GM12872 (cell line): ENCODE measurements around the gene IKZF5.

Source experiments
- TF ChIP-seq, protein P1 (sequence below): IDR thresholded peaks from 3 replicates; pipeline ENCODE4 v1.5.1; 2011; ENCODE audit warnings: low read depth, mild to moderate bottlenecking, low read length, moderate library complexity; ENCODE audit not compliant: insufficient read depth

The IKZF5 gene

DNA sequence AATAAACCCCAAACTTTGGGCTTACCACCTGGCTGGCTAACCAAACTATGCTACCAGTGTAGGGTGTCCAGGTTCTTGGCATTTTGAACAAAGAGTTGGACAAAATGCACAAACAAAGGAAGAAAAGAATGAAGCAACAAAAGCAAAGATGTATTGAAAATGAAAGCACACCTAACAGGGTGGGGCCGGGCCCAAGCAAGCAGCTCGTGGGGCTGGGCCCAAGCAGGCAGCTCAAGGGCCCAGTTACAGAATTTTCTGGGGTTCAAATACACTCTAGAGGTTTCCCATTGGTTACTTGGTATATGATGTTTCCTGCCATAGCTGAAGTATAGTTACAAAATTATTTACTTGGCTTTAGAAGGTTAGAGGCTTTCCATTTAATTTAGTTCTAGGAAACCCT, 15.9 kb upstream of the IKZF5 start:
- TF ChIP-seq, protein P1, sequence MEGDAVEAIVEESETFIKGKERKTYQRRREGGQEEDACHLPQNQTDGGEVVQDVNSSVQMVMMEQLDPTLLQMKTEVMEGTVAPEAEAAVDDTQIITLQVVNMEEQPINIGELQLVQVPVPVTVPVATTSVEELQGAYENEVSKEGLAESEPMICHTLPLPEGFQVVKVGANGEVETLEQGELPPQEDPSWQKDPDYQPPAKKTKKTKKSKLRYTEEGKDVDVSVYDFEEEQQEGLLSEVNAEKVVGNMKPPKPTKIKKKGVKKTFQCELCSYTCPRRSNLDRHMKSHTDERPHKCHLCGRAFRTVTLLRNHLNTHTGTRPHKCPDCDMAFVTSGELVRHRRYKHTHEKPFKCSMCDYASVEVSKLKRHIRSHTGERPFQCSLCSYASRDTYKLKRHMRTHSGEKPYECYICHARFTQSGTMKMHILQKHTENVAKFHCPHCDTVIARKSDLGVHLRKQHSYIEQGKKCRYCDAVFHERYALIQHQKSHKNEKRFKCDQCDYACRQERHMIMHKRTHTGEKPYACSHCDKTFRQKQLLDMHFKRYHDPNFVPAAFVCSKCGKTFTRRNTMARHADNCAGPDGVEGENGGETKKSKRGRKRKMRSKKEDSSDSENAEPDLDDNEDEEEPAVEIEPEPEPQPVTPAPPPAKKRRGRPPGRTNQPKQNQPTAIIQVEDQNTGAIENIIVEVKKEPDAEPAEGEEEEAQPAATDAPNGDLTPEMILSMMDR = no peak

GRCh38 chr10:123021517-123021916, 12.9 kb upstream of the IKZF5 start:
- TF ChIP-seq, protein P1 = peak; percentile 40

DNA sequence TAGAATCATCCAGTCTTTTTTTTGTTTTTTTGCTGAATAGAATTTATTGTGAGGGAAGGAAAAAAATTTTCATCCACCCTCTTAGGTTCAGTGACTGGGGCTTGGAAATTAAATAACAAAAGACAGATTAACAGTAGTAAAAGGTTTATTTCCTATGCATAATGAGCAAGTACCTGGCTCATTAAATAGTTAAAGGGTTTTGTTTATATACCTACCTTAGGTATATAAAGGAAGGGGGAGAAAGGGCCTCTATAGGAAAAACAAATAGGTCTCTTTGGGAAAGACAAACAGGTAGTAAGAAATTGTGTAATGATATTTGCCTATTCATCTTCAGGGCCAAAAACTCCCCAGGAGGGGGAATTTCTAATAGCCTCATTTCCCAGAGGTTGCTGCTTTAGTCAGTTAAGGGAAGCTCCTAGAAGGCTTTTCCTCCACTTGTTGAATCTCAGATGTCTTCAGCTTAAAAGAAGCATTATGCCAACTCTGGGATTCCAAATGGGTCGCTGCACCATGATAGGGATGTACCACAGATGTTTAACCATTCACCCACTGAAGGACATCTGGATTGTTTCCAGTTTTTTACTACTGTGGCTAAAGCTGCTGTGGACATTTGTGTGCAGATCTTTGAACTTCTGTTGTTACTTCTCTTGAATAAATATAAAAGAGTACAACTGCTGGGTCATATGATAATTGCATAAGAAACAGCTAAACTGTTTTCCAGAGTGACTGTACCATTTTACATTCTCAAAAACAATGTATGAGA, 11.5 kb upstream of the IKZF5 start:
- TF ChIP-seq, protein P1 = no peak

DNA sequence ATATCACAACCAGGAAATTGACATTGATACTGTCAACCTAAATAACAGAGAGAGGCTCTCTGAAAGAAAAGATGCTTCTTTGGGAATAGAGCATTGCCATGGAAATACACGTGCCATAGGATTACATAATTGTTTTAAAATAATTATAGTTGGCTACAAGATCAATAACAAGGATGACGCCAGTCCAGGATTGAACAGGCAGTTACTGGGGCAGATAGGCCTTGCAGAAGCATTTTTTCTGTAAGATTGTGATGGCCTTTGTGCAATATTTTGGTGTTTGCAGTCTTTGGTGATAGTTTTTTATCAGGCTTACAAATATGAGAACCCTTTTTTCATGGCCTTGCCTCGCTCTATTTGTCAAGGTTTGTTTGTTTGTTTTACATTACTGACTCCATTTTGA, 10.7 kb upstream of the IKZF5 start:
- TF ChIP-seq, protein P1 = no peak

GRCh38 chr10:123018531-123018930, 9.9 kb upstream of the IKZF5 start:
- TF ChIP-seq, protein P1 = no peak

DNA sequence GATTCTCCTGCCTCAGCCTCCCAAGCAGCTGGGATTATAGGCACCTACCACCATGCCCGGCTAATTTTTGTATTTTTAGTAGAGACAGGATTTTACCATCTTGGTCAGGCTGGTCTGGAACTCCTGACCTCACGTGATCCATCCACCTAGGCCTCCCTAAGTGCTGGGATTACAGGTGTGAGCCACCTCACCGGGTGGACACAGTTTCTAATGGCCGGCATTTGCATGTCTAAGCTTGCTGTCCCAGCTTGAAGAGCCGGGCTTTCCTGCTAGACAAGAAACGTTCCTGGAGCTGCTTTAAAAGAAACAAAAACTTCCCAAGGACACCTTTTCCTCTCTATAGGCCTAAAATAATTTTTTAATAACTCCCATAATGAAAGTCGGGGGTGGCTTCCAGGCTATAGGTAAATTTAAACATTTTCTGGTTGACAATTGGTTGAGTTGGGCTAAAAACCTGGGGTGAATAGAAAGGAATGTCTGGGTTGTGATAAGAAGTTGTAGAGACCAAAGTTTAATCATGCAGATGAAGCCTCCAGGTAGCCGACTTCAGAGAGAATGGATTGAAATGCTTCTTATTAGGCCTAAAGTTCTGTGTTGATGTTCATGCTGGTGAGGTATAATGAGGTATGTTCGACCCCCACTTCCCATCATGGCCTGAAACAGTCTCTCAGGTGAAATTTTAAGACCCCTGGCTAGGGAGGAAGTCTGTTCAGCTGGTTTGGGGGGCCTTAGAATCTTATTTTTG, 9.0 kb upstream of the IKZF5 start:
- TF ChIP-seq, protein P1 = no peak

GRCh38 chr10:123016228-123016627, 7.6 kb upstream of the IKZF5 start:
- TF ChIP-seq, protein P1 = no peak
